ENCODE measurements around the gene TFCP2.
"Not testable (repeated sequence)": the region's sequence is repeated elsewhere in the genome, so short reads cannot be mapped to it uniquely, and the experiment has no call there.

TFCP2 gene, protein sequence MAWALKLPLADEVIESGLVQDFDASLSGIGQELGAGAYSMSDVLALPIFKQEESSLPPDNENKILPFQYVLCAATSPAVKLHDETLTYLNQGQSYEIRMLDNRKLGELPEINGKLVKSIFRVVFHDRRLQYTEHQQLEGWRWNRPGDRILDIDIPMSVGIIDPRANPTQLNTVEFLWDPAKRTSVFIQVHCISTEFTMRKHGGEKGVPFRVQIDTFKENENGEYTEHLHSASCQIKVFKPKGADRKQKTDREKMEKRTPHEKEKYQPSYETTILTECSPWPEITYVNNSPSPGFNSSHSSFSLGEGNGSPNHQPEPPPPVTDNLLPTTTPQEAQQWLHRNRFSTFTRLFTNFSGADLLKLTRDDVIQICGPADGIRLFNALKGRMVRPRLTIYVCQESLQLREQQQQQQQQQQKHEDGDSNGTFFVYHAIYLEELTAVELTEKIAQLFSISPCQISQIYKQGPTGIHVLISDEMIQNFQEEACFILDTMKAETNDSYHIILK

DNA sequence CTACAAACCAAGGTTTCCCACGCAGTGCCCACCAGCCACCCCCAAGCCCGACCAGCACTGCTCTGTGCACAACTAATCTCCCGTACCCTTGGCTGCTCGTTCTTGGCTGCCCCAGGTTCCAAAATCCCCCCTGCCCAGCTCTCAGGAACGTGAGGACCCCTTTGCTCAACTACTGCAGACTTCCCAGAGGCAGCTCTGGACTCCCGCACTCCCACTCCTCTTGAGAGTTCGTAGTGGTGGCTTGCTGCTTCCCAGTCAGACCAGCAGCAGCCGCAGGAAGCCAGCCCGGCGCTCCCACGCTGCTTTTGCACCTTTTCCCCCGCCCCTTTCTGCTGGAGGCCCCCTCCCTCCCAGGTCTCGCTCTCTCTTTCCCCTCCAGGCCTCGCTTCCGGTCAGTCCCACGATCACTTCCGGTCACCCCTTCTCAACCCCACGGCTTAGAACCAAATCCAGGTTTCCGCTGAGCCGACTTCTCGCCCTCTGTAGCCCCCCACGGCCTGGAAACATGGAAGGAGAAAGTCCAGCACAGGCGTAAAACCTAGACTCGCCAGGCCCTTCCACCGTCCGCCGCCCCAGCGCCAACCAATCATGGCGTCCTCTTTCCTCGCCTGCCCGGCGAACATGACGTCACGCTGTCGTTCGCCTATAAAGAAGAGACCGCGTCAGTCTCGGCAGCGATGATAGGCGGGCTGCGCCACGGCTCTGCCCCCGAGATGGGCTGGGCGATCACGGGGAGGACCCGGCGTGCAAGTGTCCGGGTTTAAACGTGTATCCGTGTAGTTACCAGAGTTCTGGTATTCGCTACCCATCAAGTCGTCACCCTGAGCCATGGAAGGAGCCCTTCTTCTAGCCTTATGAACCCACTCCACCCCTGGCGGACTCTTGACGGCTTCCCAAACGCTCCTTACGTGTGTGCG is at the start of gene TFCP2:
TFCP2 (minus strand) TSS at position 621 of the 917 bp plus-strand sequence. CDS start 713 bp downstream, outside the sequence.
- Mint-ChIP-seq H3K36me3 (ENCODE audit: low read depth) (peaks cover 8% of the 10 kb centered on the region), H3K4me1 (ENCODE audit: low read depth) (peaks cover 7% of the 10 kb centered on the region), H3K27ac (peak within 1 kb of the TSS; percentile 83), H3K9me3 (no peaks in the 10 kb centered on the region), H3K27me3 (ENCODE audit: low read depth) (no peaks in the 10 kb centered on the region), H3K4me3 (peak within 1 kb of the TSS; percentile 78)

DNA sequence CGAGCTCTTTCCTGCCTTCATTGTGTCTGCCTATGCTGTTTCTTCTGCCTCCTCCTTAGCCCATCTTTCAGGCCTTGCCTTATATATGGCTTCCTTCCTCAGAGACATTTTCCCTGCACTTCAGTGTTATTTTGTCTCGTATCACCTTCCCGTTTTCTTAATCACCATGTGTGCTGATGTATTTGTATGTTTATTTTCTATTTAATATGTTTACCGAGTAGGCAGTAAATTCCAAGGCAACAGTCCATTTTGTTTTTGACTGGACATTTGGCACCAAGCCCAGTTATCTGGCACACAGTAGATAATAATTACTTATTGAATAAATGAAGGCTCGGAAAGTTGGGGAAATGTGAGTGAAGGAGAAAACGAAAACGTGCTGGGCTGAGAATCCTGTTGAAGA is 49.5 kb upstream of the TFCP2 start:
- Mint-ChIP-seq H3K4me1 (ENCODE audit: low read depth) (peaks cover 10% of the 10 kb centered on the region), H3K36me3 (ENCODE audit: low read depth) (no peaks in the 10 kb centered on the region), H3K4me3 (no peak overlapping the region), H3K27ac (no peak overlapping the region), H3K9me3 (no peaks in the 10 kb centered on the region), H3K27me3 (ENCODE audit: low read depth) (no peaks in the 10 kb centered on the region)

- H3K27ac Mint-ChIP-seq; H3K4me3 Mint-ChIP-seq; H3K9me3 Mint-ChIP-seq; H3K27me3 Mint-ChIP-seq (ENCODE audit: low read depth); H3K36me3 Mint-ChIP-seq (ENCODE audit: low read depth): not testable (repeated sequence)
- H3K4me1 Mint-ChIP-seq (ENCODE audit: low read depth), result peaks cover 13% of the 10 kb centered on the region
These were observed 46.9 kb upstream of the TFCP2 start for GRCh38 chr12:51219857-51220256.

DNA sequence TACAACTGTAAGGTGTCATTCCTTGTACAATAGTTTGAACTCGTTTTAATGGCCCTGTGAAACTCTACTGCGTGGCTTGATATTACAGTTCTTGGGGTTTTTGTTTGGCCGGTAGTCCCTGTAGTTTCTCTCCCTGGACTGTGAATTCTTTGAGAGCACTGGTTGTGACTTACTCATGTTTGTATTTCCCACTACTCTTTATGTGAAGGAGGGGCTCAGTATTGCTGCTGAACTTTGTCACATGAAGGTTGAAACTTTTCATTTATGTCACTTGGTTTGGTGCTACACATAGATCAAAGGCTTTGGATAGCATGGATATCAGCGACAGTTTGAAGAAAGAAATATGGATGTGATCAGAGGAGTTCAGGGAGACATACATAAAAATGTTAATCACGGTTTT is 46.4 kb upstream of the TFCP2 start:
- peak overlapping the region; percentile 10 for H3K27ac Mint-ChIP-seq
- no peaks in the 10 kb centered on the region for H3K27me3 Mint-ChIP-seq (ENCODE audit: low read depth)
- peaks cover 13% of the 10 kb centered on the region for H3K4me1 Mint-ChIP-seq (ENCODE audit: low read depth)
- no peaks in the 10 kb centered on the region for H3K36me3 Mint-ChIP-seq (ENCODE audit: low read depth)
- H3K9me3 Mint-ChIP-seq, result no peaks in the 10 kb centered on the region
- H3K4me3 Mint-ChIP-seq, result peak overlapping the region; percentile 10

DNA sequence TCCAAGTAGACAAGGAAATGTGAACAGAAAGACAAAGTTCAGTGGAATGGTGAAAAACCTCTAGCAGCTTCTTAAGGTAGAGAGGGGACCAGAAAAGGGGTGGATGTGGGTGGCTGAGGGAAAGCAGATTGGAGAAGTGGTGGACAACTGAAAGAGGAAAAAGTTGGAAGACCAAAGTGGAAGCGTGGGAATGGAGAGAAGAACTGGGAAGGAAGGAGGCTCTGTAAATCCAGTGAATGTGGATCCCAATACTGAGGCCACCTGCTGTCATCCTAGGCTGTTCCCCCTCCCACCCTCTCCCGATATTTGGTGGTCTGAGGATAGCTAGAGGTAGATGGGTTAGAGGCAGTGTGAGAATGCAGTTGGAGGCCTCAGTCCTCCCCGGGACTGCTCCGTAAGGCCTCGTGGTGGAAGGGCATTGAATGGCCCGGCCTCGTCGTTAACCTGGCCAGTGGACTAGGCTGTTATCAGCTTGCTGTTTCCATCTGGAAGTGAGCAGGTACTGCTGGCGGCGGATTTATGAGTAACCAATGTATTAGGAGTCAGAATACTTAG is 45.7 kb upstream of the TFCP2 start:
- Mint-ChIP-seq H3K27me3 (ENCODE audit: low read depth) (no peaks in the 10 kb centered on the region), H3K4me3 (peak overlapping the region; percentile 77), H3K27ac (peak overlapping the region; percentile 62), H3K36me3 (ENCODE audit: low read depth) (no peaks in the 10 kb centered on the region), H3K4me1 (ENCODE audit: low read depth) (peaks cover 13% of the 10 kb centered on the region), H3K9me3 (no peaks in the 10 kb centered on the region)

- Mint-ChIP-seq H3K27ac (peak within 1 kb of the TSS; percentile 62), H3K4me3 (peak within 1 kb of the TSS; percentile 77), H3K36me3 (ENCODE audit: low read depth) (no peaks in the 10 kb centered on the region), H3K4me1 (ENCODE audit: low read depth) (peaks cover 13% of the 10 kb centered on the region), H3K9me3 (no peaks in the 10 kb centered on the region), H3K27me3 (ENCODE audit: low read depth) (no peaks in the 10 kb centered on the region)
These were observed 45.2 kb upstream of the TFCP2 start, which contains the start of gene POU6F1 for GRCh38 chr12:51217968-51218606. POU6F1 (minus strand) TSS chr12:51218062; CDS start chr12:51206836, 11,226 bp downstream.

GRCh38 chr12:51217133-51217967 is 44.4 kb upstream of the TFCP2 start:
- Mint-ChIP-seq H3K9me3 (no peaks in the 10 kb centered on the region), H3K27me3 (ENCODE audit: low read depth) (no peaks in the 10 kb centered on the region), H3K4me3 (peak overlapping the region; percentile 77), H3K36me3 (ENCODE audit: low read depth) (no peaks in the 10 kb centered on the region), H3K4me1 (ENCODE audit: low read depth) (peaks cover 13% of the 10 kb centered on the region), H3K27ac (no peak overlapping the region)

DNA sequence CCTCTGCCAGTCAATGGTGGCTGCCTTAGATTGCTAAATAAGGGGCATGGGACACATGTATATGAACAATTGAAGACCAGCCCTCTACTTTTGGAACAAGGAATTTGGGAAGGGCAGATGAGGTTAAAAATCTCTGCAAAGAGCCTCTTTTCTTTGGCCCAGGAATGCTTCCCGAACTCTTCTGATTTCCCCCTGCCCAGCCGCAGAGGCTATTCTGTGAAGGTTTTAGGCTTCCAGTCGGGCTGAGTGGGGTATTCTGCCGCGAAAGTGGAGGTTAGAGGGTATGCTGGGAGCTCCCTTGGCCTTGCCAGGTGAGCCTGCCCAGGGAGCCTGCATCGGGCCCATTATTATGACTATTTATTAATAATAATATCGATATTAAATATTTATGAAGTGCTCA is 43.7 kb upstream of the TFCP2 start:
- no peaks in the 10 kb centered on the region for H3K9me3 Mint-ChIP-seq
- peak overlapping the region; percentile 57 for H3K4me3 Mint-ChIP-seq
- H3K27ac Mint-ChIP-seq, result no peak overlapping the region
- H3K4me1 Mint-ChIP-seq (ENCODE audit: low read depth), result peaks cover 13% of the 10 kb centered on the region
- H3K36me3 Mint-ChIP-seq (ENCODE audit: low read depth), result no peaks in the 10 kb centered on the region
- no peaks in the 10 kb centered on the region for H3K27me3 Mint-ChIP-seq (ENCODE audit: low read depth)

- Mint-ChIP-seq H3K9me3 (no peaks in the 10 kb centered on the region), H3K27me3 (ENCODE audit: low read depth) (no peaks in the 10 kb centered on the region), H3K4me3 (no peak overlapping the region), H3K4me1 (ENCODE audit: low read depth) (peaks cover 13% of the 10 kb centered on the region), H3K27ac (no peak overlapping the region), H3K36me3 (ENCODE audit: low read depth) (no peaks in the 10 kb centered on the region)
These were observed 42.0 kb upstream of the TFCP2 start for GRCh38 chr12:51214895-51215294.

- Mint-ChIP-seq H3K36me3 (ENCODE audit: low read depth) (no peaks in the 10 kb centered on the region), H3K4me1 (ENCODE audit: low read depth) (no peaks in the 10 kb centered on the region), H3K9me3 (no peaks in the 10 kb centered on the region), H3K27me3 (ENCODE audit: low read depth) (no peaks in the 10 kb centered on the region), H3K27ac (no peak overlapping the region), H3K4me3 (no peak overlapping the region)
These were observed 37.9 kb upstream of the TFCP2 start for GRCh38 chr12:51210690-51211395.

GRCh38 chr12:51209259-51209658 is 36.3 kb upstream of the TFCP2 start:
- Mint-ChIP-seq H3K27ac (no peak overlapping the region), H3K4me1 (ENCODE audit: low read depth) (no peaks in the 10 kb centered on the region), H3K27me3 (ENCODE audit: low read depth) (no peaks in the 10 kb centered on the region), H3K4me3 (no peak overlapping the region), H3K9me3 (no peaks in the 10 kb centered on the region), H3K36me3 (ENCODE audit: low read depth) (no peaks in the 10 kb centered on the region)

GRCh38 chr12:51208016-51208660 is 35.2 kb upstream of the TFCP2 start:
- peaks cover 5% of the 10 kb centered on the region for H3K4me1 Mint-ChIP-seq (ENCODE audit: low read depth)
- H3K27ac Mint-ChIP-seq, result no peak overlapping the region
- H3K36me3 Mint-ChIP-seq (ENCODE audit: low read depth), result no peaks in the 10 kb centered on the region
- no peak overlapping the region for H3K4me3 Mint-ChIP-seq
- no peaks in the 10 kb centered on the region for H3K9me3 Mint-ChIP-seq
- H3K27me3 Mint-ChIP-seq (ENCODE audit: low read depth), result no peaks in the 10 kb centered on the region

All from T-helper 1 cell treated with Interleukin-12 subunit alpha and Interleukin-12 subunit beta and Interleukin-4 antibody, amounts not matched to agents 30 μg/mL and 1 μg/mL, for 36 hours (primary cell).